Right ventricle myocardium superior (tissue), 1 donor: ENCODE measurements around the gene HDAC4. TPM values are rescaled to one million over a fixed set of nuclear protein-coding genes. Genes with fewer than 3 reads are reported as not detected.

ENCODE experiments used
- ATAC-seq: fragments of 200-7000 bp; cut with Tn5 transposase; one replicate; pipeline ENCODE4 v1.9.1; 2020; ENCODE audit warnings: mild to moderate bottlenecking; ENCODE audit not compliant: poor library complexity
- DNase-seq: peaks from one replicate; pipeline ENCODE4 v3.0.0-alpha.2; 2020
- intact Hi-C: fragments of 100-400 bp; cut with DNase I; formaldehyde crosslinking; loops from one replicate; pipeline ENCODE4 v1.11.2; 2022
- total RNA-seq: library from RNA; stranded (reverse); fragmentation: NEBNext Ultra II Directional; extraction: Animal tissue kit (Norgen Biotek cat#: 25700); gene quantifications from one replicate; pipeline ENCODE4 v1.2.1, GENCODE V29; 2021
- donor health status: DM: no; HTN: yes; CAD: no; lungs with severe emphysema.

The HDAC4 gene
- total RNA-seq, 1 donor from 2014 or later: 24.9 TPM

DNA sequence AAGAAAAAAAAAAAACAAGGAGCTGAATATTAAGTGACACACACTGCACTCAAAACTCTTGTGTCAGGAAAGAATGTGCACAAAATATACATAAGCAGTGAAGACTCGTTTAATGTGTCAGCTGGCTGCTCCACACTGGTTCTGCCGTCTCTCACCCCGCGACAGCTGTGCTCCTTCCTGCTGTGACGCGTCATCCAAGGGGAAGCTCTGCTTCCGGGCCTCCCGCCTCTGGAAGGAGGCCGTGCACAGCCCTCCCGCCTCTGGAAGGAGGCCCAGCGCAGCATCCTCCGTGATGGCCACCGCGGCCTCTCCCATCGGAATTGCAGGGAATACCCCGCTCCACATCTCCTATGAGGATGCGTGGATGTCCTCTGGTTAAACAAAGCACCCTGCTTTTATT is 151.0 kb downstream of the HDAC4 start:
- ATAC-seq (peak; percentile 55), DNase-seq (peak; percentile 85)
- intact Hi-C loops: no loop called here

DNA sequence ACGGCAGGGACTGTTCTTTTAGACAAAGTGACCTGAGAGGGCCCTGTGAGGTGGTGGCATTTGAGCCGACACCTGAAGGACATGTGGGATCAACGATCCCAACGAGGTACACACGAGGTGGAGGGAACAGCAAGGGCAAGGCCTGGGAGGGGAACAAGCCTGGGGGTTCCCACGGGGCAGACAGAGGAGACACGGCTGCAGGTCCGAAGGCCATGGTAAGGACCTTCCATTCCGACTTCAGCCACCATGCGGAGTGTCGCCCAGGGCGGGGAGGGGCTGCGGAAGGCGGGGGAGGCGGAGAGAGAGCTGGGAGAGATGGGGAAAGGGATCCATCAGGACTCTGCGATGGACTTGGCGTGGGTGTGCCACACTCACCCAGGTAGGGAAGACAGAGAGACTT is 151.8 kb downstream of the HDAC4 start:
- DNase-seq: peak; percentile 39
- intact Hi-C loops: no loop called here
- ATAC-seq: no peak

- no peak for DNase-seq
- intact Hi-C loops: no loop called here
Measured at GRCh38 chr2:239247401-239248245, 153.2 kb downstream of the HDAC4 start.

DNA sequence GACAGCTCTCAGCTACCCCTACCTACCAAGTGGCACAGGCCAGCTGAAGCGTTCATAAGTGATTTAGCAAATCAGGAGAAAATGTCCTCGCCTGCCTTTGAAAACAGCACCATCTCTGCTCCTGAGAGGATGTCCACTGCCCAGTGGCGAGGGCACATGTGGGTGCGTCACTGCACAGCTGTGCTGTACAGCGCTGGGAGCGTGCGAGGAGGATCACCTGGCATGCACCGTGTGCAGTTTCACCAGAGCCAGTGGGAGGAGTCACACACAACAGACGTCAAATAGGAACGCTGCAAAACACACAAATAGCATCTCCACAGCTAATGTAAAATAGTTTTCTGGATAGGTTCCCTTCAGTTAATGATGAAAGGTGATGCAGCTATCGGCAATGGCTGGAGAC is 154.1 kb downstream of the HDAC4 start:
- ATAC-seq (peak; percentile 36), DNase-seq (peak; percentile 35)
- intact Hi-C loops: no loop called here

More at GRCh38 chr2:239247401-239248245, 153.2 kb downstream of the HDAC4 start:
- no peak for ATAC-seq

- intact Hi-C loops: no loop called here
Measured at GRCh38 chr2:239245872-239246721, 154.7 kb downstream of the HDAC4 start.

GRCh38 chr2:239245107-239245506 is 155.7 kb downstream of the HDAC4 start:
- ATAC-seq (no peak), DNase-seq (no peak)
- intact Hi-C loops: no loop called here

More at GRCh38 chr2:239245872-239246721, 154.7 kb downstream of the HDAC4 start:
- DNase-seq (peak; percentile 56), ATAC-seq (peak; percentile 35)

DNA sequence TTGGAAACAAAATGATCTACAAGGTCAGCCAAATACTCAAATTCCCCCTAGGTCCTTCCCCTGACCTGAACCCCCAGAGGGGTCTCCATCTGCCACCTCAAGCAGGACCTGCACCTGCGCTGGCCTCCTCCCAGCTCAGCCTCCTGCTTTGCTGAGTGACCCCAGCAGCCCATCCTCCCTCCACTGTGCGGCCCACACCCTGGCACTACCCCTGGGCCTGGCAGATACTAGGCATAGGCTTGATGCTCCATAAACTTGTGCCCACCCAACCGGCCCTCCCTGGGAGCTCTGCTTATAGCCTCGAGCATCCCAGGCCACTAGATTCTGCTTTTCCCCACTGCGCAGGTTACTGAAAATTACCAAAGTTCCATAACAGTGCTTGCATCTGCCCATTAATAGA is 156.2 kb downstream of the HDAC4 start:
- intact Hi-C loops: no loop called here
- peak; percentile 29 for DNase-seq
- ATAC-seq: no peak

DNA sequence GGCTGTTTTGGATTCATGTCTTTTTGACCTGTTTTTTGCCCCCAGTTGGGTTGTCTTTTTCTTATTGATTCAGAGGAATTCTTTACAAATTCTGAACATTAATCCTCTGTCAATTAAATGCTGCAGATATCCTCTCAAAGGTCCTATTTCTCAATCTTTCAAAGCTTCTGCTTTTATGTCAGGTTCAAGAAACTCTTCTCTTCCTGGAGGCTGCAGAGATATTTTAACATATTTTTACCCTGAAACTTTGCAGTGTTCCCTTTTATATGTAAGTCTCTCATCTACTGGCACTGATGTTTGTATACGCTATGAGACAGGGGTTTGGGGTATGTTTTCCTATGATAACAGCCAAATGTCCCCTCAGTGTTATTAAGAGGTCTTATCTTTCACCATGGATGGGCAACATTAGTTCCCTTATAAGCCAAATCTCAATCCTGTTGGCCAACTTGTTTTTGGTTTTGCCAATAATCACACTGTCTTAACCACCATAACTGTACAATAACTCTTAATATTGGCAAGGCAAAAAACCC is 159.3 kb downstream of the HDAC4 start:
- intact Hi-C loops: no loop called here
- no peak for DNase-seq
- no peak for ATAC-seq

GRCh38 chr2:239240414-239240881 is 160.4 kb downstream of the HDAC4 start:
- DNase-seq (peak; percentile 75), ATAC-seq (peak; percentile 84)
- intact Hi-C loops: no loop called here

DNA sequence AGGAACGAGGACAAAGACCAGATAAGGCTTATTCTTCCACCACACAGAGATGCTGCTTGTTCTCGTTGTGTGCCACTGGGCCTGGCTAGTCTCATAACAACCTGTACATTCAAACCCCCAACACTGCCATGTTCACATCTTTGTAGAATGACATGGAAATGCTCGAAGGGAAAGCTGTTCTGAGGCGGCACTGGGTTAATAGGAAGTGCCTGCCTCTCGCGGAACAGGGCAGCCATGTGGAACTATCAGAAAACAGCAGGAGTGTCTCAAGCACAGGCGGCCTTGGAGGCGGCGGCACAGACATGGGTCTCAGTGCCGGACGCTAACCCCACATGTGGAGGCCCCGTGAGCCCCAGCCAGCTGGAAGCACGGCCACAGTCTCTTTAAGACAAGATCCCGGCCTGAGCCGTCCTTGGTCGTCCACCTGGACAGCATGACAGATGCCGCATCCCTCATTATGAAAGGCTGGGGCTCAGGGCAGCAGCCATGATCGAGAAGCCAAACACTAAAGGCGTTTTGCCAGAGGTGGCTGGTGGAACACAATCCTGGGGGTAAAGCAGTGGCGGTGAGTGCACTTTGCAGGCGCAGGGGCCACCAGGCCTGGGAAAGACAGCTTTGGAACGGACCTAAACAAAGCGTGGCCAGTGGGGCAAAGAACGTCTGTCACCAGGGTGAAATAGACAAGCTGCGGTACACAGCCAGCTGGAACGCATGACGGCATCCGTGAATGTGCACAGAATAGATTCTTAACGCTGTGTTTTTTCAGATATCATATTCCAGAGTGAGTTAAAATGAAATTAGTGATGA is 161.0 kb downstream of the HDAC4 start:
- ATAC-seq (peak; percentile 71), DNase-seq (peak; percentile 73)
- intact Hi-C loops: no loop called here

DNA sequence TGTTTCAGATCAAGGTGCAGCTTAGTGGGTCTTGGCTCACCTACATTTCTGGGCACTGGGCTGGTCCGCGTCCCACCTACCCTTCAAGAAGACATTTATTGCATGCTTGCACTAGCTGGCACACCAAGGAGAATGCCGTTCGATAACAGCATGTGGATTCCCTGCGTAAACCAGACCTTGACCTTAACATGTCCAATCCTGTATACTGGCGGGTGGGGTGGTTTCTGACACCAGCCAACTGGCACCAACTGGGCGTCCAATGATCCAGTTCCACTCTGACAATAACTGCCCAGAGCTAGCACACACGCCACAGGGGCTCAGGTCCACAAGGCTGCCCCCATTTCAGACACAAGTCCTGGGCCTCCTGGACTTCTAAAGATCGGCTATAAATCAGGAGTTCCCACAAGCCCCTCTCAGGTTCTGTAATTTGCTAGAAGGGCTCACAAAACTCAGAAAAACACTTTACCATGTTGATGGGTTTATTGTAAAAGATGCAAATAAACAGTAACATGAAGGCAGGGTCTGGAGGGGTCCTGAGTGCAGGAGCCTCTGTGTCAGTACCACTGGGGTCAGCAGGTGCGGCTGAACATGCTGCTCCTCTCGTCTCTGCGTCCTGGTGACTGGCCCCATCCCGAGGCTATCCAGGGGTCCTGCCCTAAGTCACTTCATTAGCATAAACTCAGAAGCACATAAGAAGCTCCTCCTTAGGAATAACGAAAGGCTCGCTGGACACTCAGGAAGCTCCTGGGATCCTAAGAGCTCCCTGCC is 161.8 kb downstream of the HDAC4 start:
- DNase-seq (peak; percentile 43), ATAC-seq (peak; percentile 33)
- intact Hi-C loops: no loop called here

DNA sequence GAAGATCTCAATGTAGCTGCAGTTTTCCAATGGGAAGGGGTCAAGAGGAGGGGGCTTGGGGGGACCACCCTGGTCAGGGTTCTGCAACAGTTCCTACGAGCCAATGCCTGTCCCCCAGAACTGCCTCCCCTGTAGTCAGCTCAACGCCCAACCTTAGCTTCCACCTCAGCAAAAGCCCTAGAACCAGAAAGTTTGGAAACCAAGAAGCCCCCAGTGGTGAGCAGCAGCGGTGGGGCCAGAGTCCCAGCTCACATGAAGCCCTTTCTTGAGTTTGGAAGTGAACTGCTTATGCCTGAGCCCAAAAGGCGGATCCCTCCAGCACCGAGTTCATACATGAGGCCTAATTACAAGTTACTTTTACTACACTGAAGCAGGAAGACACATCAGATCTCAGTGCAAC is 162.4 kb downstream of the HDAC4 start:
- intact Hi-C loops: no loop called here
- peak; percentile 17 for DNase-seq
- ATAC-seq: no peak

GRCh38 chr2:239236808-239237205 is 164.0 kb downstream of the HDAC4 start:
- intact Hi-C loops: no loop called here

DNA sequence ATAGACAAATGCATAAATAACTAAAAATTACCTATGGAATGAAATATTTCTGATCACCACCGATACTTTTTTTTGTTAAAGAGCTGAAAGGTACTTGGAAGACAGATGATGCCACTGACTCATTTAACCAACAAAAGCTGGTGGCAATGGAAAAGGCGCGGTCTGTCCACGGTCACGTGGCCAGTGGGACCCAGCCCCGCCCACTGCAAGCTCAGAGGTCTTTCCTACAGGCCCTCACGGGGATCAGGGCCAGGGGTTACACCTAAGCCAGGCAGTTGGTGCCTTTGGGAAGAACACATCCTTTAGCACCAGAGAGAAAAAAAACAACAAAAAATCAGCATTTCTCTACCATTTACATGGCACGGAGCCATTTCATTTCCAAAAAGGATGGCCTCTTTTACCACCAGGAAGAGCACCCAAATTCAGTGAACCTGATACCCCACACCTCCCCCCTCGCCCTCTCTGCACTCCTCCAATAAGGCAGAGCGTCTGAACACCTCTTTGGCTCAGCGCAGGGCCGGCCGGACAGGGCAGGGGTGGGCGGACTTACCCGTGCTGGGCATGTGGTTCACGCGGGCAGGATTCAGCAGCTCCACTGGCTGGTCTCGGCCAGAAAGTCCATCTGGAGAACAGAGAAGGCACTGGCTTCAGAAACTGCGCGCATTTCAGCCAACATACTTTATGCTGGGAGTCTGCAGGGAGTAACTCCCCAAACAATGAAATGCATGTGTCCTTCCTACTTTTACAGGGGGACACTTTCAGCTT is 164.6 kb downstream of the HDAC4 start:
- ATAC-seq (no peak), DNase-seq (peak; percentile 36)
- intact Hi-C loops: no loop called here

More at GRCh38 chr2:239236808-239237205, 164.0 kb downstream of the HDAC4 start:
- ATAC-seq (no peak), DNase-seq (no peak)

GRCh38 chr2:239235311-239235710 is 165.5 kb downstream of the HDAC4 start:
- DNase-seq (peak; percentile 21), ATAC-seq (no peak)
- intact Hi-C loops: no loop called here

- peak; percentile 40 for DNase-seq
- intact Hi-C loops: no loop called here
- ATAC-seq: no peak
Measured at GRCh38 chr2:239234191-239235175, 166.3 kb downstream of the HDAC4 start.
